H1 (cell line): Measurements from ENCODE around the gene IGSF23. TPM values are rescaled to one million over a fixed set of nuclear protein-coding genes. Genes with fewer than 3 reads are reported as not detected.

Source experiments
- CTCF ChIA-PET: fragments of 300-600 bp; sonication (Branson Sonifier 250); formaldehyde crosslinking; loops from one replicate; lab custom pipeline; 2021; ENCODE audit not compliant: partially characterized antibody; lab: Charles Lee
- POLR2A ChIA-PET: fragments of 300-600 bp; sonication (Branson Sonifier 250); formaldehyde crosslinking; loops from one replicate; lab custom pipeline; 2021; ENCODE audit warnings: inconsistent platforms; ENCODE audit not compliant: partially characterized antibody; lab: Charles Lee
- DNase-seq, 2 experiments: peaks; one replicate each; pipeline versions ENCODE4 v3.0.0 to v3.0.0-alpha.2; 2010 to 2022; ENCODE audit warnings: low spot score in 2 of 2, low read depth in 1 of 2, mixed read lengths in 1 of 2
- FAIRE-seq: peaks from 2 replicates; lab custom pipeline; 2011; peaks lifted over from hg19 to GRCh38; lab: Jason Lieb, UNC
- H2AFZ ChIP-seq: 2 replicates; pipeline ENCODE4 v1.8.1; 2012; ENCODE audit warnings: low read length, inconsistent platforms
- H2AK5ac ChIP-seq: 2 replicates; pipeline ENCODE4 v1.6.1; 2013; ENCODE audit warnings: low read depth, low read length
- H2BK120ac ChIP-seq: replicated peaks from 2 replicates; pipeline ENCODE3; 2013; ENCODE audit warnings: low read depth, low read length, inconsistent platforms
- H2BK12ac ChIP-seq: 2 replicates; pipeline ENCODE4 v1.6.1; 2013; ENCODE audit warnings: low read depth, low read length
- H2BK15ac ChIP-seq: 2 replicates; pipeline ENCODE4 v1.6.1; 2013; ENCODE audit warnings: low read length
- H2BK20ac ChIP-seq: 2 replicates; pipeline ENCODE4 v1.6.1; 2013; ENCODE audit warnings: low read length
- H2BK5ac ChIP-seq: 2 replicates; pipeline ENCODE4 v1.6.1; 2013; ENCODE audit warnings: low read depth, low read length
- H3K14ac ChIP-seq: 2 replicates; pipeline ENCODE4 v1.6.1; 2013; ENCODE audit warnings: inconsistent platforms; ENCODE audit not compliant: insufficient read length
- H3K18ac ChIP-seq: 2 replicates; pipeline ENCODE4 v1.6.1; 2013; ENCODE audit warnings: low read length; ENCODE audit errors: extremely low read depth
- H3K23ac ChIP-seq: 2 replicates; pipeline ENCODE4 v1.6.1; 2013; ENCODE audit warnings: inconsistent platforms; ENCODE audit not compliant: insufficient read length
- H3K23me2 ChIP-seq: 2 replicates; pipeline ENCODE4 v1.6.1; 2013; ENCODE audit warnings: low read depth, low read length
- H3K27ac ChIP-seq: 2 replicates; pipeline ENCODE4 v1.6.1; 2011; ENCODE audit warnings: low read depth, low read length, inconsistent platforms
- H3K27me3 ChIP-seq, 4 experiments: replicated peaks in 1 of 4; 1 replicate in 1 of 4; 2 replicates in 3 of 4; pipeline versions ENCODE4 v1.6.1 to v1.8.1; 2011 to 2013; ENCODE audit warnings: low read length in 3 of 4, mild to moderate bottlenecking in 3 of 4, inconsistent platforms in 2 of 4, mixed read lengths in 2 of 4, moderate library complexity in 1 of 4; ENCODE audit not compliant: control insufficient read depth in 3 of 4, insufficient read depth in 3 of 4; ENCODE audit errors: extremely low read depth in 1 of 4
- H3K36me3 ChIP-seq, 4 experiments: 2 replicates each; pipeline versions ENCODE4 v1.6.1 to v1.8.1; 2011 to 2013; ENCODE audit warnings: mild to moderate bottlenecking in 4 of 4, low read length in 3 of 4, moderate library complexity in 2 of 4, control low read depth in 1 of 4, inconsistent platforms in 1 of 4; ENCODE audit not compliant: insufficient read depth in 4 of 4, control insufficient read depth in 2 of 4
- H3K4ac ChIP-seq: replicated peaks from 2 replicates; pipeline ENCODE3; 2013; ENCODE audit warnings: low read length, low read depth, mixed read lengths, inconsistent platforms; ENCODE audit not compliant: insufficient read length
- H3K4me1 ChIP-seq, 4 experiments: replicated peaks in 1 of 4; 1 replicate in 1 of 4; 2 replicates in 3 of 4; pipeline versions ENCODE4 v1.6.1 to v1.8.1; 2011 to 2013; ENCODE audit warnings: low read length in 3 of 4, inconsistent platforms in 2 of 4, mixed read lengths in 1 of 4; ENCODE audit not compliant: insufficient read depth in 4 of 4, control insufficient read depth in 3 of 4
- H3K4me2 ChIP-seq, 2 experiments: 2 replicates each; pipeline versions ENCODE4 v1.6.1 to v1.8.1; 2011 to 2013; ENCODE audit warnings: low read depth in 2 of 2, low read length in 2 of 2, control low read depth in 1 of 2, inconsistent platforms in 1 of 2, mild to moderate bottlenecking in 1 of 2; ENCODE audit not compliant: insufficient read depth in 1 of 2
- H3K4me3 ChIP-seq, 4 experiments: fragments of 200-600, 300-600 bp in 1 of 4; sonication (generic), shearing (Covaris generic), sonication (Bioruptor Twin) in 1 of 4; 2 replicates each; pipeline versions ENCODE4 v1.5.1 to v1.8.1; 2011 to 2016; ENCODE audit warnings: low read length in 4 of 4, low read depth in 3 of 4, control low read depth in 2 of 4, inconsistent platforms in 2 of 4, mild to moderate bottlenecking in 2 of 4, mixed read lengths in 1 of 4, moderate library complexity in 1 of 4; ENCODE audit not compliant: insufficient read depth in 2 of 4; ENCODE audit errors: extremely low read depth in 1 of 4
- H3K56ac ChIP-seq: replicated peaks from 2 replicates; pipeline ENCODE3; 2013; ENCODE audit warnings: low read depth, mild to moderate bottlenecking, mixed read lengths, low read length, inconsistent platforms; ENCODE audit not compliant: insufficient read length
- H3K79me1 ChIP-seq: 2 replicates; pipeline ENCODE4 v1.6.1; 2013; ENCODE audit warnings: low read depth, low read length, control low read depth
- H3K79me2 ChIP-seq, 2 experiments: 2 replicates each; pipeline versions ENCODE4 v1.6.1 to v1.8.1; 2012 to 2013; ENCODE audit warnings: low read length in 2 of 2, mild to moderate bottlenecking in 2 of 2, inconsistent platforms in 1 of 2; ENCODE audit not compliant: insufficient read depth in 2 of 2, control insufficient read depth in 1 of 2
- H3K9ac ChIP-seq, 4 experiments: replicated peaks in 1 of 4; 1 replicate in 1 of 4; 2 replicates in 3 of 4; pipeline versions ENCODE4 v1.6.1 to v1.8.1; 2011 to 2013; ENCODE audit warnings: low read depth in 3 of 4, low read length in 3 of 4, control low read depth in 2 of 4, mild to moderate bottlenecking in 2 of 4, moderate library complexity in 2 of 4, inconsistent platforms in 1 of 4; ENCODE audit errors: extremely low read depth in 1 of 4
- H3K9me3 ChIP-seq, 2 experiments: 2 replicates each; pipeline versions ENCODE4 v1.6.1 to v1.8.1; 2012 to 2013; ENCODE audit warnings: mild to moderate bottlenecking in 2 of 2, moderate library complexity in 2 of 2, control low read depth in 1 of 2, inconsistent platforms in 1 of 2, low read depth in 1 of 2, low read length in 1 of 2, mixed read lengths in 1 of 2; ENCODE audit not compliant: insufficient read depth in 2 of 2
- H4K20me1 ChIP-seq, 2 experiments: replicated peaks in 1 of 2; 2 replicates each; pipeline versions ENCODE3 to v1.8.1; 2011 to 2013; ENCODE audit warnings: inconsistent platforms in 2 of 2, low read length in 2 of 2, mild to moderate bottlenecking in 1 of 2; ENCODE audit not compliant: insufficient read depth in 2 of 2, control insufficient read depth in 1 of 2
- H4K5ac ChIP-seq: 2 replicates; pipeline ENCODE4 v1.6.1; 2013; ENCODE audit warnings: low read length, low read depth, mixed read lengths, inconsistent platforms; ENCODE audit not compliant: insufficient read length
- H4K8ac ChIP-seq: 2 replicates; pipeline ENCODE4 v1.8.0; 2013; ENCODE audit warnings: mild to moderate bottlenecking, moderate library complexity, low read length, inconsistent platforms; ENCODE audit not compliant: insufficient read depth; ENCODE audit errors: extremely low read depth
- H4K91ac ChIP-seq: replicated peaks from 2 replicates; pipeline ENCODE3; 2013; ENCODE audit warnings: low read length, mixed read lengths, inconsistent platforms; ENCODE audit not compliant: insufficient read length
- CREB1 ChIP-seq: IDR thresholded peaks from 2 replicates; pipeline ENCODE4 v1.6.1; 2012; ENCODE audit warnings: inconsistent platforms
- E2F6 ChIP-seq: IDR thresholded peaks from 2 replicates; pipeline ENCODE4 v1.6.1; 2012; ENCODE audit warnings: inconsistent platforms
- EP300 ChIP-seq, 2 experiments: IDR thresholded peaks; 1 replicate in 1 of 2; 2 replicates in 1 of 2; pipeline ENCODE4 v1.6.1; 2011 to 2012; ENCODE audit warnings: low read depth in 2 of 2, low read length in 2 of 2, mild to moderate bottlenecking in 2 of 2, borderline replicate concordance in 1 of 2, inconsistent platforms in 1 of 2, moderate library complexity in 1 of 2
- JUND ChIP-seq: IDR thresholded peaks from 2 replicates; pipeline ENCODE4 v1.6.1; 2011; ENCODE audit warnings: mild to moderate bottlenecking, improper control_type of control experiment, low read length
- KDM1A ChIP-seq: fragments of 200-600, 300-600 bp; sonication (generic); IDR thresholded peaks from 2 replicates; pipeline ENCODE4 v1.7.1; 2016; ENCODE audit warnings: mild to moderate bottlenecking, low read length, borderline replicate concordance
- POLR2A ChIP-seq, 2 experiments: IDR thresholded peaks; 1 replicate in 1 of 2; 2 replicates in 1 of 2; pipeline ENCODE4 v1.6.1; 2011; ENCODE audit warnings: low read depth in 2 of 2, low read length in 2 of 2, mild to moderate bottlenecking in 2 of 2; ENCODE audit errors: control extremely low read depth in 1 of 2
- RAD21 ChIP-seq, 2 experiments: IDR thresholded peaks in 1 of 2; conservative IDR thresholded peaks in 1 of 2; 2 replicates each; pipeline ENCODE4 v1.6.1; 2011; ENCODE audit warnings: low read depth in 2 of 2, low read length in 2 of 2, improper control_type of control experiment in 1 of 2, inconsistent platforms in 1 of 2, mild to moderate bottlenecking in 1 of 2, moderate library complexity in 1 of 2
- RXRA ChIP-seq: IDR thresholded peaks from 2 replicates; pipeline ENCODE4 v1.6.1; 2011; ENCODE audit warnings: low read depth, mild to moderate bottlenecking, low read length, moderate library complexity; ENCODE audit not compliant: insufficient read depth
- SIN3A ChIP-seq, 2 experiments: IDR thresholded peaks in 1 of 2; conservative IDR thresholded peaks in 1 of 2; 2 replicates each; pipeline ENCODE4 v1.6.1; 2011 to 2012; ENCODE audit warnings: low read length in 2 of 2, improper control_type of control experiment in 1 of 2, low read depth in 1 of 2, mild to moderate bottlenecking in 1 of 2
- SP1 ChIP-seq: IDR thresholded peaks from 2 replicates; pipeline ENCODE4 v1.6.1; 2011; ENCODE audit warnings: low read depth, low read length
- SP2 ChIP-seq: IDR thresholded peaks from 2 replicates; pipeline ENCODE4 v1.6.1; 2012; ENCODE audit warnings: mild to moderate bottlenecking, low read length, inconsistent platforms
- SP4 ChIP-seq: IDR thresholded peaks from 2 replicates; pipeline ENCODE4 v1.6.1; 2012; ENCODE audit warnings: low read length, inconsistent platforms
- WGBS, 2 experiments: shearing (Covaris generic) in 1 of 2; methylation state at CpG; one replicate each; pipeline versions ENCODE4 v1.1.6 to v1.1.7; 2013 to 2015; ENCODE audit warnings: low lambda C conversion rate in 2 of 2, mixed read lengths in 2 of 2, inconsistent platforms in 1 of 2, low coverage in 1 of 2, missing lambda C conversion rate in 1 of 2; ENCODE audit not compliant: insufficient replicate concordance in 2 of 2, insufficient coverage in 1 of 2, insufficient read length in 1 of 2; ENCODE audit errors: extremely low coverage in 1 of 2, missing lambda C conversion rate in 1 of 2; 5-methylcytosine and 5-hydroxymethylcytosine counted together
- polyA plus RNA-seq, 7 experiments: library from polyadenylated mRNA; depleted of rRNA in 3 of 7; stranded (reverse) in 5 of 7; unstranded in 2 of 7; fragments of >200 nt in 5 of 7; fragments of 200-250 nt in 2 of 7; gene quantifications; 1 replicate in 5 of 7; 2 replicates in 1 of 7; 4 replicates in 1 of 7; pipeline versions ENCODE4 v1.2.1 to v1.2.3, GENCODE V29; 2011 to 2013; ENCODE audit warnings: missing spikeins in 2 of 7, mixed read lengths in 2 of 7
- total RNA-seq: library from RNA; stranded (reverse); fragmentation: NEBNext Ultra II Directional; extraction: Animal tissue kit (Norgen Biotek cat#: 25700); gene quantifications from 2 replicates; pipeline ENCODE4 v1.2.1, GENCODE V29; 2021

The IGSF23 gene
- total and polyA plus RNA-seq, 2 of the 8 experiments (the other 6 are each of a cell fraction or from before 2014, with no cell fraction given) = not detected

GRCh38 chr19:44577566-44577874 lies 35.8 kb upstream of the IGSF23 start:
- 82% methylated on average over 1 of the region's 1 CpG; no CpG with 5 or more reads in 1 of the 2 experiments for WGBS, 2 experiments
- H4K20me1 ChIP-seq = no peaks in the 10 kb centered on the region
- H3K9ac ChIP-seq = no peak overlapping the region
- H2BK120ac ChIP-seq = no peak overlapping the region
- H4K91ac ChIP-seq = no peak overlapping the region
- no peak overlapping the region for H4K5ac ChIP-seq
- no peaks in the 10 kb centered on the region for H3K4me1 ChIP-seq
- no peak overlapping the region for H2BK5ac ChIP-seq
- DNase-seq (no peak), FAIRE-seq (no peak)
- H3K23me2 ChIP-seq = no peaks in the 10 kb centered on the region
- H3K36me3 ChIP-seq = no peaks in the 10 kb centered on the region
- no peak overlapping the region for H3K4me2 ChIP-seq
- no peak overlapping the region for H3K56ac ChIP-seq
- H2BK20ac ChIP-seq = no peak overlapping the region
- H3K4ac ChIP-seq = no peak overlapping the region
- H2BK15ac ChIP-seq = no peak overlapping the region
- H3K4me3 ChIP-seq = no peak overlapping the region
- H3K27me3 ChIP-seq = no peaks in the 10 kb centered on the region
- H3K79me1 ChIP-seq = no peaks in the 10 kb centered on the region
- H4K8ac ChIP-seq = no peak overlapping the region
- no peaks in the 10 kb centered on the region for H3K9me3 ChIP-seq
- ChIA-PET POLR2A (interaction anchor here (0.7 to 1.3 kb wide), 2 partner anchors 77 to 80 kb away, joined by 3 to 4 read pairs; no protein-coding TSS in a partner anchor), CTCF (interaction anchor here (1.0 to 5.7 kb wide), 28 partner anchors 9 to 193 kb away, joined by 3 to 37 read pairs (median 6); partner anchors contain the start of genes IGSF23 and PVR)
- no peak overlapping the region for H3K23ac ChIP-seq
- H3K79me2 ChIP-seq = no peaks in the 10 kb centered on the region
- H2AFZ ChIP-seq = no peak overlapping the region
- H3K14ac ChIP-seq = no peak overlapping the region
- H2AK5ac ChIP-seq = no peak overlapping the region
- H2BK12ac ChIP-seq = no peak overlapping the region
- H3K18ac ChIP-seq = no peak overlapping the region
- no peak overlapping the region for H3K27ac ChIP-seq
- TF ChIP-seq KDM1A = no peak
- TF ChIP-seq CREB1 = no peak
- no peak for TF ChIP-seq RXRA
- TF ChIP-seq SP4 = no peak
- TF ChIP-seq POLR2A (IDR thresholded peaks at IDR 0.05; ENCODE audit: control extremely low read depth in 1 of 2, low read depth in 2 of 2, low read length in 2 of 2) = no peak
- no peak for TF ChIP-seq E2F6
- no peak for TF ChIP-seq SP2
- no peak for TF ChIP-seq SP1
- no peak for TF ChIP-seq JUND
- TF ChIP-seq EP300 (IDR thresholded peaks at IDR 0.05; ENCODE audit: borderline replicate concordance in 1 of 2, low read depth in 2 of 2, low read length in 2 of 2) = no peak
- no peak for TF ChIP-seq SIN3A (conservative IDR thresholded peaks at IDR 0.05 in 1 of 2, IDR thresholded peaks at IDR 0.05 in 1 of 2; ENCODE audit: low read depth in 1 of 2, low read length in 2 of 2)
- no peak for TF ChIP-seq RAD21 (IDR thresholded peaks at IDR 0.05 in 1 of 2, conservative IDR thresholded peaks at IDR 0.05 in 1 of 2; ENCODE audit: low read depth in 2 of 2, low read length in 2 of 2)
